HG03045 (cell line): ENCODE data around the gene ASIC1.

Experiments
- ATAC-seq: cut with Tn5 transposase; IDR thresholded peaks from one replicate; pipeline ENCODE4 v1.9.1; 2021; ENCODE audit warnings: mild to moderate bottlenecking, moderate library complexity; ENCODE audit not compliant: unreplicated experiment

ASIC1 gene

DNA sequence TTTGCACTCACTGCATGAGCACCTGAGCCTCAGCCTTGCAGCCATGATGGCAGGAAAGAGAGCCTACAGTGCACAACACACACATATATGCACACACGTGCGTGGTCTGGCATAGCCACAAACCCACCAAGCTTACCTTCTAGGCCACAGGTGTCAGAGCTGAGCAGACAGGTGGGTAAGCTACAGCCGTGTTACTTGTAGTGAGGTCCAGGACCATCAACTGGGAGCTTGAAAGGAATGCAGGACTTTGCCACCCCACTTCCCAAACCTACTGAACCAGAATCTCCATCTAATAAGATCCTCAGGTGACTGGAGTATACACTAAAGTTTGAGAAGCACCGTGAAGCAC is 2.7 kb downstream of the ASIC1 start:
- ATAC-seq = no peak

DNA sequence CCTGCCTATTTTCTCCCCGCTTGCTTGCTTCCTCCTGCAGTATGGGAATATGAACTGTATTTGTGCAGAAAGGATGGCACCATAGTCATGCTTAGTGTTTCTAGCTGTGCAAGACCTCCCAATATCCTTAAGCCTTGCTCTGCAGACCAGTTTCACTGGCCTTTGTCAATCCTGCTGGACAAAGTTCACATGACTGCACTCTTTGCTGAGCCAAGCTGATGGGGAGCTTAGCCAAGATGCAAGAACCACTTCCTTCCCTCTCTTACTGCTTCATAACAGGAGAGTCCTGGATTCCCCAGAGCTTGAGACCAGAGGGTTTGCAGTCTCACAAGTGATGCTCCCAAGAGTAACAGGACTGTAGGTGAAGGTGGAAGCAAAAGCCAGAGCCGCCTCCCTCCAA is 3.8 kb downstream of the ASIC1 start:
- no peak for ATAC-seq

DNA sequence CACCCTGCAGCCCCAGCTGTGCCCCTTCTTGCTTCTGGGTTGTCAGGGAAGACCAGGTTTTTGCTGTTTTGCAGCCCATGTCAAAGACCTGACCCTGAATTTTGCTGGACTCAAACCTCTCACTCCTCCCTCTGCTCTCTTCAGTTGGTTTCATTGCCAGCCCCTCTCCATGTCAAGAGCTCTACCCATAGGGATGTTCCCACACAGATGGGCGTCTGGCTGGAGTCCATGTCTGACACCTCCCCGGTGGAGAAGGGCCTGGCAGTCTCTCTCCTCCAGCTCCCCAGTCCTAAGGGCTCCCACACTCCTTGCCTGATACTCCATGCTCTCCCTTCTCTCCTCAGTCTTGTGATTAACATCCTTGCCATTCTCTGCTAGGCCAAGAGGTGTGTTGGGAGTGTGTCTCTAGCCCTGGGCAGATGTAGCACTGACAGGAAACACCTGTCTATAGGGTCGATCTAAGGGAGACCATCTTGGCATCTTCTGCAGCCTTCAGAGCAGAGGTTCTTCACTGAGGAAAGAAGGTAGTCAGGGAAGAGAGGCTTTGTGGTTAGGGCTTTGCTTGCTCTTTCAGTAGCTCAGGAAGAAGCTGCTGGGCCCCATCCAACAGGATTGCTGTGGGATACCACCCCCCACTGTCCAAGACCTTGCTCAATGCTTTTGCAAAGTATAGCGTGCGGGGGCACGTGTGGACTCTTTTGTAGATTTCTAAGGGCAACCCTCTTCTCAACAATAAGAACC is 4.7 kb downstream of the ASIC1 start:
- ATAC-seq = no peak

DNA sequence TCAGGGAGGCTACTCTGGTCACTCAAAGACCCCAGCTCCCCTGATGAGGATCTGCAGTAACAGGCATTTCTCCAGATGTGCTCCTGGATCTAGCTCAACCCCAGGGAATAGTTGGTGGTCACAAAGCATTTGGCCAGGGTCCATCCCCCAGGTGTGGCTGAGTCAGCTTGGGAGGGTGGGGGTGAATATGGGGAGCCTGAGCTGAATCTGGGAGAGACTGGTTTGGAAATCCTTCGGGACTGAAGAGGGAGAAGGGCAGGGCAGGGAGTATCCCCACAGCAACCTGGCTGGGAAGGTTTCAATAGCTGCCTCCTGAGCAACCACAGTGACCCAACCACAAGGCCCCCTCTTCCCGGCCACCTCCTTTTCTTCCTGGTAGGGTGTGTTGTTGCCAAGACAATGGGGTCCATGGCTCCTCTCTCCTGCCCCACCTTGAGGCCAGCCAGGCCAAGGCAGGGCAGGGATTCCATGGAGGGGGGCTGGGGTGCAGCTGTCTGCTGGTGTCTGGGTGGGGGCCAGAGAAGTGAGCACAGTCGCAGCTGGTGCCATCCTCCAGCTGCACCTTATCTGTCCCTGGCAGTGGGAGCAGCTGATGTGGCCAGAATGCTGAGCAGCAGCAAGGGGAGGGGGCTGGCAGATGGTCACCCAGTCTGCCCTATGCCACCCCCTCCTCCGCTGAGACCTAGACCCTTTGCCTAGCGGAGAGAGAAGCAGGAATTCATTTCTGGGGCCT is 5.5 kb downstream of the ASIC1 start:
- ATAC-seq = no peak

DNA sequence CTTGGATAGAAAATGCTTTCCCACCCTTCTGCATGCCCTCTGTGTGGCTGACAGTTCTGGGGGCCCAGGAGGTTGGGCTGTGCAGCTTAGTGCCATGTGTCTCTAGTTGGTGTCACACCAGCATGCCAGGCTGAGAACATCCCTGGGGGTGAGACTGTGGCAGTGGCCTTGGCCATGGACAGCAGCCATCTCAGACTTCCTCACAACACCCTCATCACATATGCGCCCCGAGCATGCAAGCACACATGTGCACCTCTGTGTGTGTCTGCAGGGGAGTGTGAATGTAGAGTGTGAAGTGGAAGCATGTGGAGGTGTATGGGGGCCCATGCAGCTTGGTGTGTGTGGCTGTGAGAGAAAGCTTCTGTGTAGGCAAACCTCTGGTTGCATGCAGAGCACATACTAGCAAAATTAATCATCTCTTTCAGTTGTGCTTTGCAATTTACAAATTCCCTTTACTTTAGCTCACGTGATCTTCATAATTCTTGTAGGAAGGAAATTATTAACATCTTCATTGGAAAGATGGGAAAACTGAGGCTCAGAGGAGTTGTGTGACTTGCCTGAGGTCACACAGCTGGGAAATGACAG is 8.4 kb downstream of the ASIC1 start:
- no peak for ATAC-seq

DNA sequence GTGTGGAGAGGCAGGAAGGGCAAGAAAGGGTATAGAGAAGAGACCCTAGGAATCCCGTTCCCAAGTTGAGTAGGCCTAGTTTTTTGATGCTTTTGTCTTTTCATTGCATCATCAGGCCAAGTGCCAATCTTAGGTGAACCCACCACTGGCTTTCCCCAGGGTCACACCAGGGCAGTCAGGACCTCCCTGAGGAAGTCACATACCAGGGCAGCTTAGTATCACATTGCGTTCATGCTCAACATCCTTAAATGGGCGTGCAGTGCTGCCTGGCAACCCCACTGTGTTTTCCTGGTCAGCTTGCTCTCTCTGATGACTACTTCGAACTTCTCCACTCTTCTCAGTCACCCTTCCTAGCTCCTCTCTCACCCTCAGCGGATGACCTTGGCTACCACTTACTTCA is 9.0 kb downstream of the ASIC1 start:
- ATAC-seq = no peak

DNA sequence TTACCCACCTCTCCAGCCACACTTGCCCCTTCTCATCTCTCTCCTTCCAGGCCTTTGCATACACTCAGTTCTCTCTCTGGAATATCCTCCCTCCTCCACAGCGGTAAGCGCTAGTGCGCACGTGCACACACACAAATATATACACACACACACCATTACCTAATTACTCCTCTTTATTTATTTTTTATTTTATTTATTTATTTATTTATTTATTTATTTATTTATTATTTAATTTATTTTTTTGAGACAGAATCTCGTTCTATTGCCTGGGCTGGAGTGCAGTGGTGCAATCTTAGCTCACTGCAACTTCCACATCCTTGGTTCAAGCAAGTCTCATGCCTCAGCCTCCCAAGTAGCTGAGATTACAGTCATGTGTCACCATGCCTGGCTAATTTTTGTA is 11.7 kb downstream of the ASIC1 start:
- no peak for ATAC-seq

DNA sequence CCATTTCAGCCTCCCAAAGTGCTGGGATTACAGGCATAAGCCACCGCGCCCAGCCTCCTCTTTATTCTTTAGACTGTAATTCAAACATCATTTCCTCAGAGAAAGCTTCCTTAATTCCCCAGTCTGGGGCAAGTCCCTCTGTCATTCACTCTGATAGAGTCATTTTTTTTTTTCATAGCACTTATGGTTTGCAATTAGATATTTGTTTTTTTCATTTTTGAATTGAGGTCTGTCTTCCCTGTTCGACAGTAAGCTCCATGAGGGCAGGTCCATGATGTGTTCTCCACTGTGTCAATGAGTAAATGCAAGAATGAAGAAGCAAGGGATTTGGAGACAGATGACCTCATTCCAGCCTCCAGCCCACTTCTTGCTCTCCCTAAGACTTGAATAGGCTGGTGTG is 12.1 kb downstream of the ASIC1 start:
- ATAC-seq = no peak

DNA sequence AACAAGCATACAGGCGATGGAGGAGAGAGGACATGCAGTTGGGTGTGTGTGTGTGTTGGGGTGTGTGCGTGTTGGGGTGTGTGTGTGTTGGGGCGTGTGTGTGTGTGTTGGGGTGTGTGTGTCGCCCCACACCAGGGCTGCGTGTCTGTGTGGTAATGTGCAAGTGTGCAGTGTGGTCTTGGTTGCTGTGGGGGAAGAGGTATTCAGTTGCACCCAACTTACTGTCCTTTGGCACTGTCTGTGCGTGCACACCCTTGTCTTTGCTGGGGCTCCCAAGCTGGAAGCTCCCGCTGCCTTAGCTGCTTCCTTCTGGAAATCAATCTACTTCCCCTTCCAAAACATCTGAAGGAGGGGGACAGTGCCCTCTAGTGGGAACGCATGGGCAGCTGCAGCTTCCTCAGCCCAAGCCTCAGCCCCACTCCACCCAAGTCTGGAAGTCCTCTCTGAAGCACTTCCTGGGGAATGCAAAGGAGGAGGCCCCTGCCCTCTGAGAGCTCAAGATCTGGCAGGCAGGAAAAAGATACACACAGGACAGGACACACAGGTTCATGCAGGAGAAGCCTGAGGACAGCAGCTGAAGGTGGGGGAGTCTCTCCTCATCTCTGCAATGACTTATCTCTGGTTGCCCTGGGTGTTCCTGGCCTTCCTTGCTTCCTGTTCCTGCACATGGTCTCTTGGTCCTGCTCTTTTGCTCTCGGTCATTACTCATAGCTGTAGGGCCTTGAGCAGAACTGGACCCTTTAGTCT is 13.1 kb downstream of the ASIC1 start:
- ATAC-seq = no peak

DNA sequence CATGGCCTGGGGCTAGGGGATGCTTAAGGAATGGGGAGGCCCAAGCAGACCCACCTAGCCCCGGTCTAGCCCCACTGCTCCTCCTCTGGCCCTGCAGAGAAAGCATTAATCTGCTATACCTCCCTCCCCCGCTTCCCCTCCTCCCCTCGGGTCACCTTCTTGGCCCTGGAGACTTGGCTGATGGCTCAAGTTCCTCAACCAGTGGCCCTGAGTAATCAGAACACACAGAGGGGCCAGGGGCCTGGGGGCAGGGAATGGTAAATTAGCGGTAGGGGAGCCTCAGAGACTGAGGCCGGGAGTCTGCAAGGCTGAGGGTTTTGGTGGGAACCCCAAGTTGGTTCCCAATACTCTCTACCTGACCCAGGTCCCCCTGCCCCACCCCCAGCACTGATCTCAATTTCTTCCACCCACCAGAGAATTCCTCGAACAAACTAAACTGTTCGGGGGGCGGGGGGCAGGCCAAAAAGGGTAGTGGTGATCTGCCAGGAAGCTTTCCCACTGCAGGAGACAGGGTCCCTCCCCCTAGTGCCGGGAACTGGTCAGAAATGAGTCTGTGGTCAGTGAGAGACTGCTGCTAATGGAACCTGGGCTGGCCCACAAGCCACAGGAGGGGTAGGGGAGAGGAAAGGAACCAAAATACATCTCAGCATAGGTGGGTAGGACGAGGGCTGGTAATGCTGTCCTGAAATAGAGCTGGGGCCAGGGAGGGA is 15.0 kb downstream of the ASIC1 start:
- ATAC-seq = no peak

DNA sequence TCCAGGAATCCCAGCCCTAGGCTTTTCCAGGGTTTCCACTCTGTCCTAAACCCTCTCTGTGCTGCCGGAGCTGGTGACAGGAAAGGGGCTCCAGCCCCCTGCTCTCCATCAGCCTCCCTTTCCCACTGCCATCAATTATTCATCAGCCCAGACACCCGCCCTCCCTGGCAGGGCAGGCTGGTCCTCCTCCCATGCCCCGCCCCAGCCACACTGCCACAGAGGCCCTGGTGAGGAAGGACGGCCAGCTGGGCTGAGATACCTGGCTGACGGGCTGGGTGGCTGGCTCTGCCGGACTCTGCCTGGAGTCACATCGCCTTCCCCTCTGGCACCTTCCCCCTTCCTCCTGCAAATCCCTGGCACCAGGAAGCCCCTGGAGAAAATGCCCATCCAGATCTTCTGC is 15.8 kb downstream of the ASIC1 start:
- ATAC-seq = no peak

DNA sequence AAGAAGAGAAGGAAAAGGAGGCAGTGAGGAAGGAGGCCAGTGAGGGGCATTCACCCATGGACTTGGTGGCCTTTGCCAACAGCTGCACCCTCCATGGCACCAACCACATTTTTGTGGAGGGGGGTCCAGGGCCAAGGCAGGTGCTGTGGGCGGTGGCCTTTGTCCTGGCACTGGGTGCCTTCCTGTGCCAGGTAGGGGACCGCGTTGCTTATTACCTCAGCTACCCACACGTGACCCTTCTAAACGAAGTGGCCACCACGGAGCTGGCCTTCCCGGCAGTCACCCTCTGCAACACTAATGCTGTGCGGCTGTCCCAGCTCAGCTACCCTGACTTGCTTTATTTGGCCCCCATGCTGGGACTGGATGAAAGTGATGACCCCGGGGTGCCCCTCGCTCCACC is 16.3 kb downstream of the ASIC1 start:
- ATAC-seq = no peak

DNA sequence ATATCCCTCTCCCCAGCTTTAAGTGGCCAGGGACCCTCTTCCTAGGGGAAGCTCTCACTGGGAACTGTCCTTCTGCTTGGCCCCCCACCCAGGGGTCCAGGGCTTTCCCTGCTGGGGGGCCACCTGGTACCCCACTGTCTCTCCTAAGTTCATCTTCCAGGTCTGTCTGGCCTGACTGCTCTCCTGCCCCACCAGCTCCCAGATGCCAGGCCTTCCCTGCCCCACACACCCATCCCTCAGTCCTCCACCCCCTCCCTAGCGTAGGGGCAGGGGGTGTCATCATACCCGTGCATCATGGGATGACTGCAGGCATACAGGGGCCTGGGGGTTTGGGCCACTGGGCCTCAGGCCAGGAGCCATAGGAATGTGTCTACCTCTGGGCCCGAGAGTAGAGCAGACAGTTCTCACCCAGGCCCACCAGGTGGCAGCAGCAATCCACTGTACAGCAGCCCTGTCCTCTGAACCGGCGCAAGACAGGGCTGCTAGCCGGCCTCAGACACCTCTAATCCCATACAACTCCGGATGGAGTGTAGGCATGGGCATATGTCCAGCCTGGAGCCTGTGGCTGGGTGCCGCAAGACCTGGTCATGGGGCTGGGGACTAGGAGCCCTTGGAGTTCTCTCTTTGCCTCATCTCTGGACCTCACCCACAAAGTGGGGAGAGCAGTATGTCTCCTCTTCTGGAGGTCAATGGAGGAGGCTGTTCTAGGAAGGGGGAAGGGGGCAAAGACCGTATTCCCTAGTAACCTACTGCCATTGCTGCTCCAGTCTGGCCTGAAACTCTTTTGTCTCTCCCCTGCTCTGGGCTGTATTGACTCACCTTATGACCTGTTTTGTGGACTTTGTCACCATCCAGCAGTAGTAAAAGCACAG is 17.8 kb downstream of the ASIC1 start:
- ATAC-seq = peak; percentile 72

DNA sequence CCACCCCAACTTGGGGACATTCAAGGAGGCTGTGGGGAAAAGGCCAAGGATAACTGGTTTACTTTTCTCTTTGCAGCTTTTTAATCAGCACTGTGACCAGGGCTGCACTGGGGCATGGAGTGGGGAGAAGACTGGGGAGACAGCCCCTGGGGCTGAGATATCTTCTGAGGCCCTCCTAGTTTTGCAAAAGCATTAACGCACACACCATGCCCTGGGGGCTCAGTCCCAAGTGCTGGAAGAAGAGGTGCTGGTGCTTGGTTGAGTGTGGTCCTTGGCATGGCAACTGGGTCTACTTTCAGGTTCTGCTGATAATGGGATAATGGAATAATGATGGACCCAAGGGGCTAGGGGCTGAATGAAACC is 18.4 kb downstream of the ASIC1 start:
- ATAC-seq = no peak

DNA sequence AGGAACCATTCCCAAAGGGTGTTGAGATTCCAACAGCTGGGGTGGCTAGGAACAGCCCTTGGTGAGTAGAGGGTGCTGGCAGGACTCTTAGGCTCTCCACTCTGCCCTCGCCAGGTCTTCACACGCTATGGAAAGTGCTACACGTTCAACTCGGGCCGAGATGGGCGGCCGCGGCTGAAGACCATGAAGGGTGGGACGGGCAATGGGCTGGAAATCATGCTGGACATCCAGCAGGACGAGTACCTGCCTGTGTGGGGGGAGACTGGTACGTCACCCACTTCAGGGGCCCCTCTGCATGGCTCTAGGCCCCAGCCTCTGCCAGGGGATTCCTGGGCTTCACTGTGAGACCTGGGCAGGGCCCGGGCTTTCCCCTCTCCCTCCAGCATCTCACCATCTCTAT is 19.7 kb downstream of the ASIC1 start:
- ATAC-seq = no peak

DNA sequence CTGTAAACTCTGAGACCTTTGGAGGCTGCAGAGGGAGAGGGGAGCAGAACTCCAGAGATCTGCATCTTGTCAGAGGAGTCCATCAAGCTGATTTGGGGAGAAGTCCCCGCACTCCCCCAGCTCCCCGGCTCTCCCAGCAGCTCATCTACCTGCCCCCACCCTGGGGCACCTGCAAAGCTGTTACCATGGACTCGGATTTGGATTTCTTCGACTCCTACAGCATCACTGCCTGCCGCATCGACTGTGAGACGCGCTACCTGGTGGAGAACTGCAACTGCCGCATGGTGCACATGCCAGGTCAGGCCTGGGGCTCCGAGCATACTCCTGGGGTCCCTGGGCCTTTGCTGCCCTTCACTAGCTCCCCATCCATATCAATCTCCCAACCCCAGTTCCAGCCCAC is 20.9 kb downstream of the ASIC1 start:
- no peak for ATAC-seq

DNA sequence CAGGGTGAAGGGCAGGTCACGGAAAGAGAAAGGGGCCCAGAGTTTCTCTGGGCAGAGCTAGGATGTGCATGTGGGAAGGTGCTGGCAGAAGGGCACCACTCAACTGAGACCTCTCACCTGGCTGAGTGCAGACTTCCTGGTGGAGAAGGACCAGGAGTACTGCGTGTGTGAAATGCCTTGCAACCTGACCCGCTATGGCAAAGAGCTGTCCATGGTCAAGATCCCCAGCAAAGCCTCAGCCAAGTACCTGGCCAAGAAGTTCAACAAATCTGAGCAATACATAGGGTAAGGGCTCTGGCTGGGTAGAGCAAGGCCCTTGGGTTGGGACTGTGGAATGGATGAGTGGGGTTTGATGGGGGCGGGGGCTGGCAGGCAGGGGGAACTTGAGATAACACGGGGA is 22.4 kb downstream of the ASIC1 start:
- no peak for ATAC-seq

DNA sequence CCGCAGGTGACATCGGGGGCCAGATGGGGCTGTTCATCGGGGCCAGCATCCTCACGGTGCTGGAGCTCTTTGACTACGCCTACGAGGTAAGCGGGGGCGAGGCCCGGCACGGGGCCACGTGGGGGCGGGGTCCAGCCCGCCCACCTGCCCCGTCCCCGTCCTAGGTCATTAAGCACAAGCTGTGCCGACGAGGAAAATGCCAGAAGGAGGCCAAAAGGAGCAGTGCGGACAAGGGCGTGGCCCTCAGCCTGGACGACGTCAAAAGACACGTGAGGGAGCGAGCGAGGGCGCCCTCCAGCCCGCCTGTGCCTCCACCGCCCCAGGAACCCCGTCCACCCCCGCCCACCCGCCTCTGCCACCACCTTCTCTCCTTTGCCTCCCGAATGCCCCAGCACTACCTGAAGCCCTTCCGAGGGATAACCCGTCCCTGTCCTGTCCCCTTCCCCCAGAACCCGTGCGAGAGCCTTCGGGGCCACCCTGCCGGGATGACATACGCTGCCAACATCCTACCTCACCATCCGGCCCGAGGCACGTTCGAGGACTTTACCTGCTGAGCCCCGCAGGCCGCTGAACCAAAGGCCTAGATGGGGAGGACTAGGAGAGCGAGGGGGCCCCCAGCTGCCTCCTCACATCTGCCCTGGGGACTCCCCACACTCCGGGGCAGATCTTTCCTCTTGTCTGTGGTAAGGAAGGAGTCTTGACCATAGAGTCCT is 23.9 kb downstream of the ASIC1 start:
- ATAC-seq = no peak

DNA sequence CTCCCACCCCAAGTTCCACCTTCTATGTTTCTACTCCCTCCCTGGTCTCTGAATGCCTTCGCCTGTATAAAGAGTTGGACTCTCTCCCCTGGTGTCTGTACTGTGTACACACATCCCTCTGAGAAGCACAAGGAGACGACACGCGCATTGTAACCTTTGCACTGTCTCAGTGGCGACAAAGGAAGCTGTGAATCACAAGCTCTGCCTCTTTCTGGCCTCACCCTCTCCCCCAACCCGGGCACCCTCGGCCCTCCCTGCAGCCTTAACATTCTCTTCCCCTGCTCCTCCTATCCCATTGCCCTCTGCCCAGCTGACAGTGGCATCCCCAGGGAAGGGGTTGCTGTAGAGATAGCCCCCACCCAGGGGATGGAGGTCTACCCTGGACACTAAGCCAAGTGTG is 25.2 kb downstream of the ASIC1 start:
- no peak for ATAC-seq

DNA sequence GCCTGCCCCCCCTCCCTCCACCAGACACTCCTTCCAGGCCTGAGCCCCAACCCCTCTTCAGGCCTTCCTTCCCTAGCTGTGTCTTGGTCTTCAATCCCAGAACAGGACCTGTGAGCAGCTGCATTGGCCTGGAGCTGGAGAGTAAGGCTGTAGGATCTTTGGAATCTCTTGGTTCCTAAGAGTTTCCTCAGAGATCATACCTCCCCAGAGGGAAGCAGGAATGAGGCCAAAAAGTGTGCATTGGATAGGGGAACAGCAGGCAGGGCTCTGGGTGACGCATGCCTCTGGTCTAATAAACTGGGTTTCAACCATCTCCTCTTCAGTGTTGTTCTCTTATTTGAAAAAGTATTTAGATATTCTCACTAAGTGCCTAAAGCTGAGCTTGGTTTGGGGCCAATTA is 25.9 kb downstream of the ASIC1 start:
- ATAC-seq = no peak
